Coronary artery (tissue), 2 donors: ENCODE data around the gene CCDC191.
A peak's percentile ranks its signal among the peaks of the same experiment; 100 is the strongest.

ENCODE experiments used
- DNase-seq: peaks from one replicate; pipeline ENCODE4 v3.0.0-alpha.2; 2017; ENCODE audit warnings: low spot score
- H3K27ac ChIP-seq, 2 donors: fragments of 200-600 bp; sonication (generic); one replicate each; pipeline ENCODE4 v1.5.1; 2016 to 2019
- H3K4me3 ChIP-seq: fragments of 200-600 bp; sonication (generic); 2 replicates; pipeline ENCODE4 v1.5.1; 2016; ENCODE audit warnings: mild to moderate bottlenecking, moderate library complexity
- TF ChIP-seq, protein P1 (sequence below): fragments of 200-600 bp; sonication (generic); IDR thresholded peaks from one replicate; pipeline ENCODE4 v1.5.1; 2019; ENCODE audit warnings: antibody characterized with exemption

CCDC191 gene

DNA sequence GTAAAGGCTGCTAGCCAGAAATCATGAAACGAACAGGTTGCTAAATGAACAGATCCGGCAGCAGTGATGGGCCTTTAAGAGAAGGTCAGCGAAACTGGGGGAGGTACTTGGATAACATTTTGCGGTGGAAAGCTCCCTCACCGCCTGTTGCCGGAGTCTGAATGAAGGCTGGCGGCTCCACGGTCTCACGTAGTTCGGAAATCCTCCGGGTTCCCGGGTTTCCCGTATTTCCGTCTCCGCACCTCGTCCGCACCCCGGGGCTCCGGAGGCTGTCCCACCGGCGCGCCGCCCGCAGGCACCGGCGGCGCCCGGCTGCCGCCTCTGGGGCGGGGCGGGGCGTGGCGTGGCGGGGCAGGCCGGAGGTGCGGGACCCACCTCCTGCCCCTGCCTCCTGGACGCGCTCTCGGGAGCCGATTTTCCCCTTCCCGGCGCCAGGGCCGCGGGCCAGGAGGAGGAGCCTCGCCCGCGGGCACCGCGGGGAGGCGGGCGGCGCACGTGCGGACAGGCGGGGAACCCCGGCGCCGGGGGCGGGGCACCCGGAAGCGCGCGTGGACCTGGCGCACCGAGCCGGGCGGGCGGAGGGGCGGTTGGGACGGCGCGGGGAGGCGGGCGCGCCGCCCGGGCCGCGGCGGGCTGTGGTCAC is 108.8 kb downstream of the CCDC191 start, which contains the start of gene ZDHHC23:
TSS of gene ZDHHC23 (plus strand) at position 642 of the 643 bp plus-strand sequence. CDS start 790 bp downstream, outside the sequence.
- H3K27ac ChIP-seq: peak within 1 kb of the TSS in 1 of 2 donors; percentile 79
- H3K4me3 ChIP-seq: peak within 1 kb of the TSS; percentile 87
- DNase-seq: peak; percentile 80
- TF ChIP-seq, protein P1, sequence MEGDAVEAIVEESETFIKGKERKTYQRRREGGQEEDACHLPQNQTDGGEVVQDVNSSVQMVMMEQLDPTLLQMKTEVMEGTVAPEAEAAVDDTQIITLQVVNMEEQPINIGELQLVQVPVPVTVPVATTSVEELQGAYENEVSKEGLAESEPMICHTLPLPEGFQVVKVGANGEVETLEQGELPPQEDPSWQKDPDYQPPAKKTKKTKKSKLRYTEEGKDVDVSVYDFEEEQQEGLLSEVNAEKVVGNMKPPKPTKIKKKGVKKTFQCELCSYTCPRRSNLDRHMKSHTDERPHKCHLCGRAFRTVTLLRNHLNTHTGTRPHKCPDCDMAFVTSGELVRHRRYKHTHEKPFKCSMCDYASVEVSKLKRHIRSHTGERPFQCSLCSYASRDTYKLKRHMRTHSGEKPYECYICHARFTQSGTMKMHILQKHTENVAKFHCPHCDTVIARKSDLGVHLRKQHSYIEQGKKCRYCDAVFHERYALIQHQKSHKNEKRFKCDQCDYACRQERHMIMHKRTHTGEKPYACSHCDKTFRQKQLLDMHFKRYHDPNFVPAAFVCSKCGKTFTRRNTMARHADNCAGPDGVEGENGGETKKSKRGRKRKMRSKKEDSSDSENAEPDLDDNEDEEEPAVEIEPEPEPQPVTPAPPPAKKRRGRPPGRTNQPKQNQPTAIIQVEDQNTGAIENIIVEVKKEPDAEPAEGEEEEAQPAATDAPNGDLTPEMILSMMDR: no peak

DNA sequence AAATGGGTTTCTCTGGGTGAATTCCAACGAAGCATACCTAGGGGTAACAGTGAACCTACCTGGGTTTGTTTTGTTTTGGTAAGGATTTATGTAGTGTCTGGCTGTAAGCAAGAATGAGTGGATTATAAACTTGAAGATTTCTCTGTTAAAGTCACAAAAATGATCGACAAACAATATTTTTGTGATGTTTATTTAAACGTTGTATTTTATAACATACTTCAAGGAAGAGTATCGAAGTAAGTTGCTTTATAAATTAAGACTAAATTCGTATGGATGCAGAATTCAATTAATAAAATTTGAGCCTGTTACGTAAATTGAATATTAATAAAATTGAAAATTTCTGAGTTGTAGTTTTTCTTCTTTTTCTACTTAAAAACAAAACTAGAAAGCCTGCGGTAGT is 109.5 kb downstream of the CCDC191 start:
- Histone ChIP-seq H3K4me3 (peak overlapping the region; percentile 87), H3K27ac (no peak overlapping the region)
- DNase-seq: no peak
- TF ChIP-seq, protein P1: no peak

DNA sequence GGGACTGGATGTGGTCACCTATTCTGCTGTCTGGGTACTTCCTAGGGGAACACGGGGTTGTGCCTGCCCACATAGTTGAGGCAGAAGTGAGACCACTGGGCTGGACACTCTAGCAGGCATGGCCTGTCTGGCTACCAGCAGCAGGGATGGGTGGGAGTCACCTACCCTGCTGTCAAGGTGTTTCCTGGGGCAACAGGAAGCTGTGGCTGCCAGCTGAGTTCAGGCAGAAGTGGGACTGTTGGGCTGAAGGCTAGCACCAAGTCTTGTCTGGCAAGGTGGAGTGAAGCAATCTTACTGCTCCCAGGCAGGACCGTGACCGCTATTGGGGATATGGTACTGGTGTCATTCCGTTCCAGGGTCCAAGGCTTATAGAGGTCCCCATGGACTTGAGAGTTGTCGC is 128.8 kb downstream of the CCDC191 start:
- Histone ChIP-seq H3K4me3 (no peak overlapping the region), H3K27ac (no peak overlapping the region)
- TF ChIP-seq, protein P1: no peak
- no peak for DNase-seq

DNA sequence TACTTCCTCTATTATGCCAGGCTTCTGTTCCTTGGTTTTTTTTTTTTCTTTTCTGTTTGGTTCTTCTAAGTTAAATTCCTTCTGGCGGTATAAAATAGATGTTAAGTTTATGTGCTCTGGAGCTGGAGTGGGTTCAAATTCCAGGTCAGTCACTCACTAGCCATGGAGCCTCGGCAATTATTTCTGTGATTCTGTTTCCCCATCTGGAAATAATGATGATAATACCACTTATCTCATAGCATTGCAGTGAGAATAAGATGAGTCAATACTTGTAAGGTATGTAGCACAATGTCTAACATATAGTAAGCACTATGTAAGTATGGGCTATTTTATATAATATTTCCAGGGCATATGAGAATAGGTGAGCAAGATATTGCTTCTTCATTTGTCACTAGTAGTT is 141.7 kb downstream of the CCDC191 start:
- DNase-seq: no peak
- H3K4me3 ChIP-seq: no peak overlapping the region
- no peak overlapping the region for H3K27ac ChIP-seq
- TF ChIP-seq, protein P1: no peak
